NCI-H2107 treated with DMSO at 0.1 percent for 48 hours (cell line): Measurements from ENCODE around the gene BPIFB3.

Experiments used
- DNase-seq: peaks from one replicate; lab custom pipeline; 2025; ENCODE audit not compliant: unreplicated experiment; lab: John Stamatoyannopoulos, UW

The BPIFB3 gene

GRCh38 chr20:33061658-33062028 lies 7.9 kb downstream of the BPIFB3 start:
- DNase-seq: no peak

DNA sequence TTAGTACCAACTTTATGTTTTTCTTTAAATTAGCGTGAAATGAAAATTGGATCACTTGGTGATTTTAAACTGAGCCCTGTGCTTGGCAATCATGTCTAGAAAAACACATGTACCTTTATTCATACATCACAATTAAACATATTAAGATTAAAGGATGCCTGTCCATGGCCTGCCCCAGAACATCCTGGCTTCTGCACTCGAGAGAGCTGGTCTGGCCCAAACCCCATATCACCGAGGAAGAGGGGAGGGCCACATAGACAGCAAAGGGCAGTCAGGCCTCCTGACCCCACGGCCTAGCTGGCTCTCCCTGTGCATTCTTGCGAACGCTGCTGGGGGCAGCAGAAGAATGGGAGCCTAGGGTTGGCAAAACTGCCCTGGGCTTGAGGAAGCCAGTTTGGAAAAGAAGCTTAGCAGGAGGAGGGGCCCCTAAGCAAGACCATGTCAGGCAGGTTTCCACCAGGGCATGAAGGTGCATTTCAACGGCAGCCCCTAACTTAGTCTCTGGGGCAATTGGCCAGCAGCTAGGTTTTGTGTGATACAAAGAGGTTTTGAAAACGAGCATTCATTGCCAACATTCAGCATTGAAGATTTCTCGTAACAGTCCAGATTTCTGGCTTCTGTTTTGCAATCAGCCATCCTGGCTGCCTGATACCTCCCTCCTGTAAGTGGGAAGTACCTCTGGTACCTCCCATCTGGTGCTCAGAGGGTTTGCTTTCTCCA lies 8.6 kb downstream of the BPIFB3 start:
- no peak for DNase-seq

- DNase-seq: no peak
Measured at GRCh38 chr20:33062825-33063149, 9.1 kb downstream of the BPIFB3 start.

DNA sequence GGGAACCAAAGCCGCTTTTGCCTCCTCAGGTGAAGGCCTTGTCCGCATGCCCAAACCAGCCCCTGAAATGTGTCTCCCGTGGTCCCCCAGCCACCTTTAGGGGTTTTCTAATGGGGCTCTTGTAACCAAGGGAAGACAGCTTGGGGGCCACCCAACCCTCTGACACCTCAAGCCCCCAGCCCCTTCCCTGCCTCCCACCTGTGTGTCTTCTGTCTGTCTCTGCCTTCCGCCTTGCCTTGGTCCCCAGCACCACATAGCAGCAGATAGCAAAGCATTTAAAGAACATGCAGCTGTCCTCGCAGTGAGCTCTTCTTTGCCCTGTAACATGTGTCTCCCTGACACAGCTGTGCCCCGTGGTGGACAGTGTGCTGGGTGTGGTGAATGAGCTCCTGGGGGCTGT lies 9.6 kb downstream of the BPIFB3 start:
- no peak for DNase-seq

GRCh38 chr20:33064572-33065287 lies 11.0 kb downstream of the BPIFB3 start:
- no peak for DNase-seq

GRCh38 chr20:33065785-33066184 lies 12.1 kb downstream of the BPIFB3 start:
- DNase-seq: no peak

- DNase-seq: no peak
Measured at GRCh38 chr20:33067806-33068205, 14.1 kb downstream of the BPIFB3 start.

- no peak for DNase-seq
Measured at GRCh38 chr20:33068251-33068939, 14.7 kb downstream of the BPIFB3 start.

DNA sequence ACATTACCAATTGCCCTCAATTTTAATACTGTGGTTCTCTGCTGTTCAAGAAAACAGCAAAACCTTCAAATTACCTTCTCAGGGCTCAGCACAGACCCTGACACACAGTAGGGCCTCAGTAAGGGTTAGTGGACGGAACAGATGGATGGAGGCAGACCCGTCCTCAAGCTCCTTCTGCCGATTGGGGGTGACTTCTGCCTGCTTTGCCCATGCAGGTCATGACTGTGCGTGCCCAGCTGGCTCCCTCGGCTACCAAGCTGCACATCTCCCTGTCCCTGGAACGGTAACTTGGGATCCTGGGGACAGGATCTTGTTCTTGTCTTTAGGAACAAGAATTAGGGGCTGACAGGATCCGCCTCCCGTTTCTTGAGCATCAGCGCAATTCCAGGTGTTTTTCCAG lies 16.0 kb downstream of the BPIFB3 start:
- no peak for DNase-seq

- no peak for DNase-seq
Measured at GRCh38 chr20:33070111-33071053, 16.7 kb downstream of the BPIFB3 start.

GRCh38 chr20:33071198-33071597 lies 17.5 kb downstream of the BPIFB3 start:
- no peak for DNase-seq

GRCh38 chr20:33072362-33072761 lies 18.7 kb downstream of the BPIFB3 start:
- no peak for DNase-seq

- no peak for DNase-seq
Measured at GRCh38 chr20:33072813-33073212, 19.1 kb downstream of the BPIFB3 start.

- no peak for DNase-seq
Measured at GRCh38 chr20:33074675-33075074, 21.0 kb downstream of the BPIFB3 start.

DNA sequence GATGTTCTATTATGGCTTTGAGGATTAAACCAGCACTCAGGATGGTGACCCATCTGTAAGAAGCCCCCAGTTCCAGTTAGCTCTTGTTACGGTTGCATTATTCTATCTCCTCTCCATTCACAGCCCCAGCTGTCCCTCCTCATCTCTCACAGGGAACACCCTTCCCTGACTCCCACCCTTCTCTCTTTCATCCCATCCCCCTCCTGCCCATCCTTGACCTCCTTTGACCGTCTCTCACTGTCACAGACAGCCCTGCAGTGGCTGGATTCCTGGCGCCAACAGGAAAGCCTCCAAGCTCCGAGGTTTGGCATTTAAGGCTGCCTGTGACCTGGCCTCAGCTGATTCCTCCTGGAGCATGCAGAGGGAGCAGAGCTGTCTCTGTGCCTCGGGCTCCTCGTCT lies 21.6 kb downstream of the BPIFB3 start:
- no peak for DNase-seq

- no peak for DNase-seq
Measured at GRCh38 chr20:33076662-33077372, 23.1 kb downstream of the BPIFB3 start.

- DNase-seq: no peak
Measured at GRCh38 chr20:33079259-33079658, 25.6 kb downstream of the BPIFB3 start, which contains the start of gene BPIFB4. BPIFB4 (plus strand) TSS chr20:33079643; CDS start chr20:33081527, 1,884 bp downstream.

DNA sequence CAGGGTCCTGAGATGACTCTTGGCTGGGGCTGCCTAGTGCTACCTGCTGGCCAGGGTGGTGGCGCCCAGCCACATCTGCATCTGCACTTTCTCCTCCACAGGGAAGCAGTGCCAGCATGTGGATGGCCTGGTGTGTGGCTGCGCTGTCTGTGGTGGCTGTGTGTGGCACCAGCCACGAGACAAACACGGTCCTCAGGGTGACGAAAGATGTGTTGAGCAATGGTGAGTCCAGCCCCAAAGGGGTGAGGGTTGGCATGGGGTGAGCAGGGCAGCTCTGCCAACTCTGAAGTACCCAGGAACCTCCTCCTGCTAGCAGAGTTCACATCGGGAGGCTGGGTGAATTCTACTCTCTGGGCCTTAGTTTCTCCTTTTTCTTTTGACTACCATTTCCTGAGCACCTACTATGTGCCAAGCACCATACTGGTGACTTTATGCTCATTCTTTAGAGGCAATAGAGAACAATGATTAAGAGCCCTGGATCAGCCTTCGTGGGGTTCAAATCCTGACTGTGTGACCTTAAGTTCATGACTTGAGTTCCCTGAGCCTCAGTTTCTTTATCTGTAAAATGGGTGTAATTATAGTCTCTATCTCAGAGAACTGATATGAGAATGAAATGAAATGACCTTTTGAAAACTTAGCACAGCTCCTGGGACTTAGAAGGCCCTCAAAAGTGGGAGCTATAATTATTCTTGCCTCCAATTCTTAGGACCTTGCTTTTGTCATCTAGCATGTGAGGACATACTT lies 27.9 kb downstream of the BPIFB3 start:
- DNase-seq: no peak

DNA sequence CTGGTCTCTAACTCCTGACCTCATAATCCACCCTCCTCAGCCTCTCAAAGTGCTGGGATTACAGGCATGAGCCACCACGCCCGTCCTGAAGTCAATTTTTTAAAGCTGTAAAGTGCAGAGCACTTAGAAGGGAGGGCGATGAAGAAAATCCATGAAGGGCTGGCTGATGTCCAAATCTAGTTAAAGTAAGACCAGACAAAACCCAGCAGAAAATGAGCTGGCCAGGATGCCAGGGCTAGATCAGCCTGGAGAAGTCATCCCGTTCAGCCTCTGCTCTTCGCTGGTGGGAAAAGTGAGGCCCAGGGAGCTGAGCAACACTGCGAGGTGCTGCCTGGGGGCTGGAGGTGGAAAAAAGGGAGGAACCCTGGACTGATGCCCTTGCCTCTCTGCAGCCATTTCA lies 28.8 kb downstream of the BPIFB3 start:
- DNase-seq: no peak
